Measurements from ENCODE around the gene CXCL17. TPM values are rescaled to one million over a fixed set of nuclear protein-coding genes. Genes with fewer than 3 reads are reported as not detected.

The CXCL17 gene
- total and polyA plus RNA-seq, 2 experiments from 2014 or later: 0.39 TPM; not detected in 1

- no peak for TF ChIP-seq REST (IDR thresholded peaks at IDR 0.05; ENCODE audit: unreplicated experiment)
- TF ChIP-seq NANOG (IDR thresholded peaks at IDR 0.05; ENCODE audit: borderline replicate concordance): no peak
- TF ChIP-seq POLR2AphosphoS5 (IDR thresholded peaks at IDR 0.05; ENCODE audit: low read depth): no peak
- TF ChIP-seq ETS1 (IDR thresholded peaks at IDR 0.05): no peak
- TF ChIP-seq EZH2phosphoT487 (IDR thresholded peaks at IDR 0.05; ENCODE audit: unreplicated experiment): no peak
- no peak for TF ChIP-seq JUNB (IDR thresholded peaks at IDR 0.05; ENCODE audit: unreplicated experiment)
- no peak for TF ChIP-seq STAT1 (IDR thresholded peaks at IDR 0.05; ENCODE audit: unreplicated experiment)
- no peak for TF ChIP-seq CREB1 (CRISPR knock-in tag; IDR thresholded peaks at IDR 0.05; ENCODE audit: low read depth)
Measured at GRCh38 chr19:42424345-42424707, 18.4 kb downstream of the CXCL17 start (continued).

GRCh38 chr19:42423462-42424344 is 19.0 kb downstream of the CXCL17 start:
- H3K27me3 ChIP-seq (ENCODE audit: insufficient read depth): peaks cover 53% of the 10 kb centered on the region
- Mint-ChIP-seq H3K27me3 (ENCODE audit: insufficient read depth, low read depth, poor library complexity) (peaks cover 66% of the 10 kb centered on the region), H3K27ac (no peak overlapping the region)

More at GRCh38 chr19:42423462-42424344, 19.0 kb downstream of the CXCL17 start:
- Histone ChIP-seq H3K4me1 (ENCODE audit: insufficient read depth) (peaks cover 5% of the 10 kb centered on the region; the same call in 1 of the 2 replicates), H3F3A (replicated peaks; ENCODE audit: low read depth) (peaks cover 25% of the 10 kb centered on the region), H4K20me1 (replicated peaks; ENCODE audit: insufficient read depth) (peaks cover 18% of the 10 kb centered on the region; the same call in 1 of the 2 replicates), H3K79me2 (replicated peaks; ENCODE audit: insufficient read depth) (no peaks in the 10 kb centered on the region), H3K27ac (ENCODE audit: low read depth) (no peak overlapping the region), H3K9me2 (ENCODE audit: insufficient read depth) (peaks cover 4% of the 10 kb centered on the region; the same call in 1 of the 2 replicates), H2AFZ (peak overlapping the region; percentile 63), H3K4me3 (peak overlapping the region; percentile 86), H3K4me2 (peak overlapping the region; percentile 95), H3K36me3 (ENCODE audit: insufficient read depth) (no peaks in the 10 kb centered on the region)
- Mint-ChIP-seq H3K4me1 (peaks cover 30% of the 10 kb centered on the region), H3K4me3 (peak overlapping the region; percentile 94), H3K9me3 (peaks cover 7% of the 10 kb centered on the region; the same call in 2 of the 3 replicates), H3K36me3 (ENCODE audit: low read depth) (peaks cover 5% of the 10 kb centered on the region; the same call in 1 of the 3 replicates)
- ATAC-seq: peak; percentile 91
- TF ChIP-seq ETS1 (IDR thresholded peaks at IDR 0.05) (no peak), CREB1 (CRISPR knock-in tag; IDR thresholded peaks at IDR 0.05; ENCODE audit: low read depth) (peak; percentile 47; the same call in 1 of the 2 replicates), CTCF (conservative IDR thresholded peaks at IDR 0.05; ENCODE audit: low read depth in 2 of 2) (no peak), ZNF114 (CRISPR knock-in tag; IDR thresholded peaks at IDR 0.05) (no peak), STAT1 (IDR thresholded peaks at IDR 0.05; ENCODE audit: unreplicated experiment) (no peak), NANOG (IDR thresholded peaks at IDR 0.05; ENCODE audit: borderline replicate concordance) (no peak), POLR2AphosphoS5 (IDR thresholded peaks at IDR 0.05; ENCODE audit: low read depth) (peak; percentile 69)
- DNase-seq (ENCODE audit: low spot score): peak; percentile 99

Data from GM23338 (cell line).